ENCODE results near the gene LY6G6C. TPM values are rescaled to one million over a fixed set of nuclear protein-coding genes. Genes with fewer than 3 reads are reported as not detected.

LY6G6C gene
- total and polyA plus RNA-seq, 2 of the 4 experiments (the other 2 are of a cell fraction) = not detected

DNA sequence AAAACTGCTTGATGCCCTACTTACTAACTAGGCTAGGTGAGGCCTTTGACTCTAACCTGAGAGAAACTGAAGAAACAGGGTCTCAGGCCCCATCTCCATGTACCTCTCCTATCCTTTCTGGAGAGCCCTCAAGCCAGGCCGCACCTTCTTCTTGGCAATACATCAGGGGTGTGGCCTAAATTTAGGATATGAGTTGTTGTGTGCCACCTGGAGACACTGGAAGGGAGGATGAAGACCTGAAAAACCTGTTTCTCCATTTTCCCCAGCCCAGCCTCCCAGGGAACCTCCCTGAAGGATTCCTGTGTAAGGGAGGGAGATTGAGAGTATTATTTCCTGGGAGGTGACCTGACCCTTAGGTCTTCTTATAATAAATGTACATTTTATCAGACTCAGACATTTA is 3.3 kb downstream of the LY6G6C start:
- Histone ChIP-seq H2BK120ac (ENCODE audit: low read depth, low read length) (no peak overlapping the region), H2BK15ac (ENCODE audit: low read depth, low read length) (no peak overlapping the region), H4K8ac (ENCODE audit: low read depth in 2 of 2, low read length in 2 of 2) (no peak overlapping the region), H3K4me2 (ENCODE audit: low read depth, low read length) (no peak overlapping the region), H4K5ac (ENCODE audit: low read depth, low read length) (no peak overlapping the region), H3K14ac (replicated peaks; ENCODE audit: low read depth, low read length) (no peak overlapping the region), H2AK5ac (ENCODE audit: low read depth, low read length) (no peak overlapping the region), H2BK20ac (ENCODE audit: low read depth, low read length) (no peak overlapping the region), H3K79me1 (ENCODE audit: low read depth in 1 of 2, low read length in 2 of 2) (no peaks in the 10 kb centered on the region), H3K18ac (ENCODE audit: low read depth, low read length) (no peak overlapping the region), H3K23ac (ENCODE audit: low read depth, low read length) (no peak overlapping the region; the same call in 1 of the 2 replicates), H3K27ac (ENCODE audit: insufficient read depth, low read length) (no peak overlapping the region), H4K20me1 (ENCODE audit: insufficient read depth, low read length) (no peaks in the 10 kb centered on the region), H2AFZ (replicated peaks; ENCODE audit: low read length, poor library complexity) (no peak overlapping the region), H3K4ac (ENCODE audit: low read depth, low read length) (no peak overlapping the region), H3K4me1 (ENCODE audit: control insufficient read depth, insufficient read depth, low read length) (no peaks in the 10 kb centered on the region), H4K91ac (ENCODE audit: insufficient read depth, low read depth, low read length) (no peak overlapping the region), H3K27me3 (ENCODE audit: control insufficient read depth, insufficient read depth, low read length) (peaks cover 18% of the 10 kb centered on the region), H2AK9ac (replicated peaks; ENCODE audit: low read depth, low read length, poor library complexity) (no peak overlapping the region), H2BK5ac (ENCODE audit: low read depth, low read length, poor library complexity, severe bottlenecking) (no peak overlapping the region), H3K56ac (ENCODE audit: extremely low read depth, insufficient read depth, low read length) (no peak overlapping the region), H3K9ac (ENCODE audit: low read depth, low read length) (no peak overlapping the region), H3K4me3 (ENCODE audit: insufficient read depth, low read depth, low read length) (no peak overlapping the region), H3K9me1 (ENCODE audit: insufficient read depth, low read length) (peaks cover 4% of the 10 kb centered on the region; the same call in 1 of the 2 replicates), H3K36me3 (ENCODE audit: control insufficient read depth, insufficient read depth, low read length) (no peaks in the 10 kb centered on the region), H3K9me3 (ENCODE audit: control insufficient read depth, insufficient read depth, low read length) (no peaks in the 10 kb centered on the region)
- ATAC-seq (ENCODE audit: low read depth) (no peak), DNase-seq (no peak)
- intact Hi-C loops (cut with micrococcal nuclease) = no loop called here
- dilution Hi-C loops (cut with HindIII; ENCODE audit: low sequenced_read_pairs, unreplicated experiment) = no loop called here
- BruUV-seq (replicated peaks) = no TSS peak
- no CpG with 5 or more reads among the region's 1 CpG for WGBS, 2 experiments (ENCODE audit: extremely low coverage in 2 of 2, insufficient read length in 1 of 2)
- TF ChIP-seq, protein P1, sequence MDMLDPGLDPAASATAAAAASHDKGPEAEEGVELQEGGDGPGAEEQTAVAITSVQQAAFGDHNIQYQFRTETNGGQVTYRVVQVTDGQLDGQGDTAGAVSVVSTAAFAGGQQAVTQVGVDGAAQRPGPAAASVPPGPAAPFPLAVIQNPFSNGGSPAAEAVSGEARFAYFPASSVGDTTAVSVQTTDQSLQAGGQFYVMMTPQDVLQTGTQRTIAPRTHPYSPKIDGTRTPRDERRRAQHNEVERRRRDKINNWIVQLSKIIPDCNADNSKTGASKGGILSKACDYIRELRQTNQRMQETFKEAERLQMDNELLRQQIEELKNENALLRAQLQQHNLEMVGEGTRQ (IDR thresholded peaks at IDR 0.05; ENCODE audit: low read depth, low read length) = no peak
- no peak for TF ChIP-seq POLR2A (IDR thresholded peaks at IDR 0.05; ENCODE audit: low read depth, low read length)
- no peak for TF ChIP-seq MAZ (IDR thresholded peaks at IDR 0.05; ENCODE audit: borderline replicate concordance, low read depth, low read length)
- no peak for TF ChIP-seq SMC3 (IDR thresholded peaks at IDR 0.05; ENCODE audit: low read depth, low read length)
- TF ChIP-seq FOS (IDR thresholded peaks at IDR 0.05; ENCODE audit: low read depth, low read length) = no peak
- TF ChIP-seq CEBPB (IDR thresholded peaks at IDR 0.05; ENCODE audit: low read depth, low read length) = no peak
- no peak for TF ChIP-seq NFE2L2 (IDR thresholded peaks at IDR 0.05; ENCODE audit: low read depth, low read length)
- TF ChIP-seq, protein P2, sequence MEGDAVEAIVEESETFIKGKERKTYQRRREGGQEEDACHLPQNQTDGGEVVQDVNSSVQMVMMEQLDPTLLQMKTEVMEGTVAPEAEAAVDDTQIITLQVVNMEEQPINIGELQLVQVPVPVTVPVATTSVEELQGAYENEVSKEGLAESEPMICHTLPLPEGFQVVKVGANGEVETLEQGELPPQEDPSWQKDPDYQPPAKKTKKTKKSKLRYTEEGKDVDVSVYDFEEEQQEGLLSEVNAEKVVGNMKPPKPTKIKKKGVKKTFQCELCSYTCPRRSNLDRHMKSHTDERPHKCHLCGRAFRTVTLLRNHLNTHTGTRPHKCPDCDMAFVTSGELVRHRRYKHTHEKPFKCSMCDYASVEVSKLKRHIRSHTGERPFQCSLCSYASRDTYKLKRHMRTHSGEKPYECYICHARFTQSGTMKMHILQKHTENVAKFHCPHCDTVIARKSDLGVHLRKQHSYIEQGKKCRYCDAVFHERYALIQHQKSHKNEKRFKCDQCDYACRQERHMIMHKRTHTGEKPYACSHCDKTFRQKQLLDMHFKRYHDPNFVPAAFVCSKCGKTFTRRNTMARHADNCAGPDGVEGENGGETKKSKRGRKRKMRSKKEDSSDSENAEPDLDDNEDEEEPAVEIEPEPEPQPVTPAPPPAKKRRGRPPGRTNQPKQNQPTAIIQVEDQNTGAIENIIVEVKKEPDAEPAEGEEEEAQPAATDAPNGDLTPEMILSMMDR (conservative IDR thresholded peaks at IDR 0.05; ENCODE audit: low read depth, low read length) = no peak
- TF ChIP-seq, protein P3, sequence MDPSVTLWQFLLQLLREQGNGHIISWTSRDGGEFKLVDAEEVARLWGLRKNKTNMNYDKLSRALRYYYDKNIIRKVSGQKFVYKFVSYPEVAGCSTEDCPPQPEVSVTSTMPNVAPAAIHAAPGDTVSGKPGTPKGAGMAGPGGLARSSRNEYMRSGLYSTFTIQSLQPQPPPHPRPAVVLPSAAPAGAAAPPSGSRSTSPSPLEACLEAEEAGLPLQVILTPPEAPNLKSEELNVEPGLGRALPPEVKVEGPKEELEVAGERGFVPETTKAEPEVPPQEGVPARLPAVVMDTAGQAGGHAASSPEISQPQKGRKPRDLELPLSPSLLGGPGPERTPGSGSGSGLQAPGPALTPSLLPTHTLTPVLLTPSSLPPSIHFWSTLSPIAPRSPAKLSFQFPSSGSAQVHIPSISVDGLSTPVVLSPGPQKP (IDR thresholded peaks at IDR 0.05; ENCODE audit: borderline replicate concordance, low read depth, low read length) = no peak
- no peak for TF ChIP-seq RCOR1 (IDR thresholded peaks at IDR 0.05; ENCODE audit: insufficient replicate concordance, low read length)
- no peak for TF ChIP-seq BHLHE40 (IDR thresholded peaks at IDR 0.05; ENCODE audit: low read depth, low read length)
- no peak for TF ChIP-seq MXI1 (IDR thresholded peaks at IDR 0.05; ENCODE audit: borderline replicate concordance, low read depth, low read length)
- no peak for TF ChIP-seq RAD21 (IDR thresholded peaks at IDR 0.05; ENCODE audit: low read length)
- TF ChIP-seq RFX5 (IDR thresholded peaks at IDR 0.05; ENCODE audit: low read depth, low read length) = no peak
- TF ChIP-seq MAFK (IDR thresholded peaks at IDR 0.05; ENCODE audit: low read depth, low read length) = no peak
- TF ChIP-seq CHD1 (IDR thresholded peaks at IDR 0.05; ENCODE audit: low read depth, low read length) = no peak
- CTCF ChIA-PET = no interaction called here
- in situ Hi-C loops (cut with MboI; ENCODE audit: low sequenced_read_pairs) = no loop called here
- POLR2A ChIA-PET (ENCODE audit: unreplicated experiment) = no interaction called here
